ENCODE results near the gene HIF3A.
"Not testable (repeated sequence)": the region's sequence is repeated elsewhere in the genome, so short reads cannot be mapped to it uniquely, and the experiment has no call there.

HIF3A gene

DNA sequence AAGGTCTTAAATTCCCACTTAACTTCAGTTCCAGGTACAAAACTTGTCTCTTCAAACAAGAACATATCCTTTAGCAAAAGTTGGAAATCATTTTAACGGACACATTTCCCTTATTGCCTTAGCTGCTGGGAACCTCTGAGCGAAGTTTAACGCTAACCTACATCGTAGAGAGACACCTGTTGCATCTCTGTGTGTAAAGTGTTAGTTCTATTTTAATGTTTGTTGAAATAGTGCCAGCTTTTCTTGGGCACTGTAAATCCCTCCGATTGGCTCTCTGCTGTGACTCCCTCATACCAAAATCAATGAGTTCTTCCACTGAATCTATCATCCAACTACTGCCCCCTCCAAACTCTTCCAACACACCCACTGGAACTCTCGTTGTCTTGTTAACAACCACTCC lies 2.3 kb upstream of the HIF3A start:
- DNase-seq = no peak

GRCh38 chr19:46295401-46296201 lies 1.2 kb upstream of the HIF3A start:
- DNase-seq = no peak

GRCh38 chr19:46296202-46296480 lies 701 bp upstream of the HIF3A start:
- no peak for DNase-seq

DNA sequence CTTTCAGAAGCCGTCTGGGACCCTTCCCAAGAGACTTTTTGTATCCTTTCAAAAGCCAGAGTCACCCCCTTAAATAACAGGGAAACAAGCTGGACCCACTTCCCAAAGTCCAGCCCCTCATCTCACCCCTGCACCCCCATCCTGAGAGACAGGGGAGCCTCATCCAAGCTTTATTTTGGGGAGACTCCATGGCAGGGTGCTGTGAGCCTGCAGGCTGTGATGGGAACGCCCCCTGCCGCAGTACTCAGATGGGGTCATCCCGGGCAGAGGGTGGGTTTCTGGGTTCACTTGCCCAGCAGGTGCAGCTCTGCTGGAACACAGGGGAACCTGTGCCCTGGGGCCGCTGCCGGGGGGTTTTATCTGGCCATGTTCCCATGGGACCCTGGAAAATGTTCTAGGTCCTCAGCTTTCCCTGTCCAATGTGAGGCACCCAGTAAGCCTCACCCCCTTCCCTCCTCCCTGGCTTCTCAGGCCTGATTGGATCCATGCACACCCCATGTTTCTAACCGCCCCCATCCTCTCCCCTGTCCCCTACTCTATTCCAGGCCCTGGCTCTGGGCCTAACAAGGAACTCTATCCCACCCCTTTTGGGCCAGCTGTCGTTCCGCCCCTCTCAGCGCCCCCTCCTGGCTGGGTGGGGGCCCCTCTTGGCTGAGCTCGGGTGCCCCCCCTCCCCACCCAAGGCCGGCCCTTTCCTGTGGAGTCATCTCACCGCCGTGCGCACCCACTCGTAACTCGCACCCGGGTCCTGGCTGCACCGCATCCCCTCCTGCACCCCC lies 1.0 kb downstream of the HIF3A start:
- no peak for DNase-seq

DNA sequence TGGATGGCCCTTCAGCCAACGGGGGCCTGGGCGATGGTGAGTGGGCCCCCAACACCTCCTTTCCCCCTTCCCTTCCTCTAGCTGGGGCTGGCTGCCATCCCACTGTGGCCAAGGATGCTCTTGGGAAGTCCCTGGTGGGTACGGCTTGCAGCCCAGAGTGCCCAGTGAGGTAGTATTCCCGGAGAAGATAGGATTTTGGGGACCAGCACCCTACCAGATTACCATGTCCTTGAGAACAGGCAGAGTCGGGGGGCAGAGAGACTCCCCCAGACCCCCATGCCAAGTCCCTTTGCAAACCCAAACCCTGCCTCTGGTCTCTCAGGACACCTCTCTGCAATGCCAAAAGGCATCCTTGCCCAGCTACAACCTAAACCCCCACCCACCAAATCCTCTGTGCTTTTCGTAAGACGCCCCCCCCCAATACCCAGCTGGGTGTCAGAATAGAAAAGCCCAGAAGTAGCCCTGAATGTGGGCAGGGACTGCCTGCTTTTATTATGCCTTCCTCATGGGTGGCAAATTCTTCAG lies 1.7 kb downstream of the HIF3A start:
- no peak for DNase-seq

DNA sequence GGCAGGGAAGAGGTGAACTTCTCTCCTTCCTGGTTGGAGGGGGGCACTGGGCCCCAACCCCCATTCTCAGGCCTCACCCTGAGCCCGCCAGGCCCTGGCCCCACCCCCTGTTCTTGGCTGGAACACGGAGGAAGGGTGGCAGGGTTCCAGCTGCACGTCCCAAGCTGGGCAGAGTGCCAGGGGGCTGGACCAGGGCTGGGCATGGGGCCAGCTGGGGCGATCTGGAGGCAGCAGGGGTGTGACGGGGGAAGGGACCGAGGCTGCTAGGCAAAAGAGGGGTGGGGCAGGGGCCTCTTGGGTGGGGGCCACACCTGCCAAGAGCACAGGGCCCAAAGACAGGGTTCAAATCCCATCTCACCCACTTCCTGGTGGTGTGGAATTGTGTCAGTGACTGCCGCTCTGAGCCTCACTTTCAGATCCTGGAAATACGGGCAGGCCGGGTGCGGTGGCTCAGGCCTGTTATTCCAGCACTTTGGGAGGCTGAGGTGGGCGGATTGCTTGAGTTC lies 2.2 kb downstream of the HIF3A start:
- DNase-seq = peak; percentile 89

DNA sequence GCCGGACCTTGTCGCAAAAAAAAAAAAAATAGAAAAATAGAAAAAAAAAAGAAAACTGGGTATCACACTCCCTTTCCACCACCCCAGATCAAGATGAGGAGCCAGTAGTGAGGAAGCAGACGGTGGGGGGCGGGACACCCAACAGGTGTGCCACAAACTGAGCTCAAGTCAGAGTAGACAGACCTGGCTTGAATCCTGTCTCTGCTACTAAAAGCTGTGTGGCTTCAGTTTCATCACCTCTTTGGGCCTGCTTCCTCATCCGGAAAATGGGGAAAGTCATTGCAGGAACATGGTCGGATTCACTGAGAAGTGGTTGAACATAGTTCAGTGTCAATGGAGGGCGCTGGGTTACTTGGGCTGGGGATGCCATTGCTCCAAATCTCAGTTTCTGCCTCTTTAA lies 2.9 kb downstream of the HIF3A start:
- peak; percentile 6 for DNase-seq

DNA sequence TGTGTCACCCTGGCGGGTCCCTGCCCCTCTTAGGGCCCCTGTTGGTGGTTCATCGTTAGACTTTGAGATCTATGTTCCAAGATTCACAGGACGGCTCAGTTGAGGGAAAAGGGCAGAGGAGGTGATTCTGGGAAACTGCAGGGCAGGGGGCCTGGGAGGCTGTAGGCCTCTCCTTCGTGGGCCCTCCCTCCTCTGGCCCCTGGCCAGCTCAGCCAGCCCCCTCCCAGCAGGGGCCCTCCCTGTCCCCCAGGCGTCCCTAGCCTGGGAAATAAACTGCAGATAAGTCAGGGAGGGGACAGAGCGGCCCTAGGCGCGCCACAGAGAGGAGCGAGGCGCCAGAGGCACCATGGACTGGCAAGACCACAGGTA lies 6.5 kb downstream of the HIF3A start:
- DNase-seq = no peak

DNA sequence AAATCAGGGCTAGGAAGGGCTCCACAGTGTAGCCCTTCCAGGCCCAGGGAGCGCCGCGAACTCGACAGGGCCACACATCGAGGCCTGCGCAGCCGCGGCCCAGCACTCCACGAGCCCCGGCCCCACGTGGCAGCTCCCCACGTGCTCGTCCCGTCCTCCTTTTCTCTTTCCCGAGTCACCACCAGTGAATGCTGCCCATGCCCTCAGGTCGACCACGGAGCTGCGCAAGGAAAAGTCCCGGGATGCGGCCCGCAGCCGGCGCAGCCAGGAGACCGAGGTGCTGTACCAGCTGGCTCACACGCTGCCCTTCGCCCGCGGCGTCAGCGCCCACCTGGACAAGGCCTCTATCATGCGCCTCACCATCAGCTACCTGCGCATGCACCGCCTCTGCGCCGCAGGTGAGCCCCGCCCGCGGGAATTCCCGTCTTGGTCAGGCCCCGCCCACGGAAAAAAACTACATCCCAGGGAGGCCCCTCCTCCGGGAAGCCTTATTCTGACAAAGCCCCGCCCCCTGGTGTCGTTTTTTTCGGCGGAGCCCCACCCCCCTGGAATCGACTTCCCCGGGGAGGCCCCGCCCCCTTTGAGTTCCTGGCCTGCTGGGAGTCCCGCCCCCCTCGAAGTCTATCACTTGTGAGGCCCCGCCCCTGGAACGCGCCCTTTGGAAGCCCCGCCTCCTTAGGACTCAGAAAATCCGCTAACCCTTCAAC lies 7.0 kb downstream of the HIF3A start:
- no peak for DNase-seq

GRCh38 chr19:46306501-46306900 lies 9.7 kb downstream of the HIF3A start:
- DNase-seq = no peak

GRCh38 chr19:46308510-46308909 lies 11.7 kb downstream of the HIF3A start:
- no peak for DNase-seq

GRCh38 chr19:46309056-46309455 lies 12.2 kb downstream of the HIF3A start:
- DNase-seq = no peak

DNA sequence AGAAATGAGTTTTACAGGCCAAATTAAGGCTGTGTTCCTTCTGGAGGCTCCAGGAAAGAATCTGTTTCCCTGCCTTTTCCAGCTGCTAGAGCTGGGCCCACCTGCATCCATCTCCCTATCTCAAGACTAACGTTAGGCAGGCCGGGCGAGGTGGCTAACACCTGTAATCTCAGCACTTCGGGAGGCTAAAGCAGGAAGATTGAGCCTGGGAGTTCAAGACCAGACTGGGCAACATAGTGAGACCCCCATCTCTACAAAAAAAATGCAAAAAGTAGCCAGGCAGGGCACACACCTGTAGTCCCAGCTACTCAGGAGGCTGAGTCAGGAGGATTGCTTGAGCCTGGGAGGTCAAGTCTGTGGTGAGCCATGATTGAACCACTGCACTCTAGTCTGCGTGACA lies 14.6 kb downstream of the HIF3A start:
- DNase-seq = no peak

- DNase-seq = not testable (repeated sequence)
These were observed 17.0 kb downstream of the HIF3A start for GRCh38 chr19:46313540-46314469.

DNA sequence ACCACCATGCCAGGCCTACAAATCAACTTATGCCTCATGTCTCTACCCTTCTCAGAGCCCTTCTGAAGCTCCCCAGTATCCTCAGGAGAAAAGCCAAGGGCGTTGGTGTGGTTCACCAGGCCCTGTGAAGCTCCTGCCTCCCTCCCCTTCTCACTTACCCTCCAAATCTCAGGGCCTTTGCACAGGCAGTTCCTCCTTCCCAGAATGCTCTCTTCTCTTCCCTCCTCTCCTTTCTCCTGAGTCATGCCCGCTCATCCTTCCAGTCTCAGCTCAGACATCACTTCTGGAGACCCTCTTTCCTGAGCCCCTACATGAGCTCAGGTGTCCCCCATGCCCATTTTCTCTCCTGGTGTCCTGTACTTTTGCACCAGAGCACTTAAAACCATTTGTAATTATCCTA lies 20.5 kb downstream of the HIF3A start:
- no peak for DNase-seq

DNA sequence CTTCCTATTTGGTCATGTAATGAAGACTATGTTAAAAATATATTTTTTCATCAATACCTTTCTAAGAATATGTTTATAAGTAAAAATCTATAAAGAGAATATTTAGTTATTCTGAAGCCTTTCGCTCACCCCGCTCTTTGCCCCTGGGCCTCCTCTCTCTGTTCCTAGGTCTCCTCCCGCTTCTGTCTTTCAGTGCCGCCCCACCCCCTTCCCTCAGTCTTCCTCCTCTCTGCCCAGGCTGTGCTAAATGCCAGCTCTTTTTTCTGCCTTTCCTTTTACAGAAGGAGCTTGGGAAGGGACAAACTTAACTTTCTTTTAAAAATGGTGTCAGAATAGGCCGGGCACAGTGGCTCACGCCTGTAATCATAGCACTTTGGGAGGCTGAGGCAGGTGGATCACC lies 22.8 kb downstream of the HIF3A start:
- no peak for DNase-seq

GRCh38 chr19:46320559-46320958 lies 23.7 kb downstream of the HIF3A start:
- no peak for DNase-seq

- no peak for DNase-seq
These were observed 24.8 kb downstream of the HIF3A start for GRCh38 chr19:46321653-46322052.

GRCh38 chr19:46323227-46323626 lies 26.4 kb downstream of the HIF3A start:
- DNase-seq = not testable (repeated sequence)

GRCh38 chr19:46324277-46324676 lies 27.4 kb downstream of the HIF3A start:
- no peak for DNase-seq

GRCh38 chr19:46326608-46327007 lies 29.8 kb downstream of the HIF3A start:
- no peak for DNase-seq

DNA sequence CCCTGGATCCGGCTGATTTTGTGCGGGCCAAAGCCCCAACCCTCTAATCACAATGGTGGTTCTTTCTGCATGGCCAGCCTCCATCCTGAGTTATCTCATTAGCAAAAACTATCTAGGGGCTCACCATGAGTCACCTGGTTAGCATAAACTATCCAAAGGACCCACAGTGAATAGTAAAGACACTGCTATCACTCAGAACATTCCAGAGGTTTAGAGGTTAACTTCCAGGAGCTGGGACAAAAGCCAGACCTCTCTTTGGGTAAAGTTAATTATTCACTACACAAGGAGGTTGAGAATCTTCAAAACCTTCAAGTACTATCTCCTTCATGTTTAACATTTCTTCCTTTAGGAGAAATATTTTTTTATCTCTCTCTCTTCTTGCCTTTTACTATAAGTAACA lies 31.2 kb downstream of the HIF3A start:
- DNase-seq = no peak
